GM19438 (cell line): Measurements from ENCODE around the gene TWNK.
A peak's percentile ranks its signal among the peaks of the same experiment; 100 is the strongest.

Experiments
- ATAC-seq: cut with Tn5 transposase; IDR thresholded peaks from one replicate; pipeline ENCODE4 v1.9.1; 2021; ENCODE audit warnings: low read depth; ENCODE audit not compliant: unreplicated experiment

The TWNK gene

DNA sequence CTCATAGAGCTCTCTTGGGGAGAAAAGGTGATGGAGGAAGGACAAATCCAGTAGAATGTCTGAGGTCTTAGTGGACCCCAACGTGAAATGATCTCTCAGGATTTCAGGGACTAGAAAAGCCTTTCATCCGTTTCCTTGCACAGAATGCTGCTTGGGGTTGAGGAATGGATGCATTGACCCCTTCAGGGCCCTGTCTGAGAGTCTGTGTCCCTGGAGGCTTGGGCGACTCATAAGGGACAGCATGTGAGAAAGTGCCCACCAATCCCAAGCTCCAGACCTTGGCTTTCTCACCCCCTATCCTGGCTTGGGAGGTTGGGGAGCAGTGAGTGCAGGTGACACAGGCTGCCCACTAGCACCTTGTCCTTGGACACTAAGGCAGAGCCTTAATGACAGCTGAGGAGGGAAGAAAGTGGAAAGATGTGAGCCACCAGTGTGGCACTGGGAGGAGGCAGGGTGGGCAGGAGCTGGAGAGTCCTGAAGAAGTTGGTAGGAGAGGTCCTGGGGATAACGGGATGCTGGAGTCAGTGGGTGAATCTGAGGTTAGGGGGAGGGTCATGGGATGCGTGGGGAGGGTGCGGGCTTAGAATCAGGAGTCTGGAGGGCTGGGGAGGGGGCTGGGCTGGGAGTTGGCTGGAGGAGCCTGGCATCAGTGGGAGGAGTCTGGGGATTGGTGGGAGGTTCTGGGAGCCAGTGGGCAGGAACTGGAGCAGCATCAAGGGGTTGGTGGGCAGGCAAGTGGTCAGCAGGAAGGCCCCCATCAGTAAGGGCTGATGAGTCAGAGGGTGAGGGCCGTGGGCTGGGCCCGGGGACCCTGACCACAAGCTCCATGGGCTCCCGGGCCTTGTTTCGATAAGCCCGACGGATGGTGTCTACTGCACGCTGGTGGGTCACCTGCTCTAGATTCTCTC, 20.8 kb downstream of the TWNK start:
- ATAC-seq, result no peak

DNA sequence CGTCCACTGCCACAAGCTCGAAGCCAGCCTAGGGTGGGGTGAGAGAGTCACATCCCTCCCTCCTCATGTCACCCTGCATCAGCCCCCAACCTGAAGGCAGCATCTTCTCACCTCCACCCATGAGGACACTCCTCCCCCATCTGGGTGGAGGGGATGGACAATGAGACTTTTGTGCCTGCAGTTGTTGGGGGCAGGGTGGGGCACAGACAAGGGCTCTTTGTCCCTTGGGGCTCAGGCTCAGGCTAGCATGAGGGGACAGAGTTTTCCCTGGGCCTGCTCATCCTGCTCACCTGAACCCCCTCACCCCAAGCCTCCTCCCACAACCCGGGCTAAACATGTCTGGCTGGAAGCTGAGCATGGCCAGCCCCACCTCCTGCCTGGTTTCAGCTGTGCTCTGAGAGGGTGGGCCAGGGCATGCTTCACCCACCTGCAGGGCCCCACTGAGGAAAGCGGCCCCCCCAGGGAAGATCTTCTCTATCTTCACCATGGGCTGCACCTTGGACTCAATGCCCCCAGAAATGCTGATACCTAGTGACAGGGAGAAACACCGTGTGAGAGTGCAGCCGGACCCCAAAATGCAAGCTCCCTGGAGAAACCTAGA, 21.6 kb downstream of the TWNK start:
- ATAC-seq, result no peak

DNA sequence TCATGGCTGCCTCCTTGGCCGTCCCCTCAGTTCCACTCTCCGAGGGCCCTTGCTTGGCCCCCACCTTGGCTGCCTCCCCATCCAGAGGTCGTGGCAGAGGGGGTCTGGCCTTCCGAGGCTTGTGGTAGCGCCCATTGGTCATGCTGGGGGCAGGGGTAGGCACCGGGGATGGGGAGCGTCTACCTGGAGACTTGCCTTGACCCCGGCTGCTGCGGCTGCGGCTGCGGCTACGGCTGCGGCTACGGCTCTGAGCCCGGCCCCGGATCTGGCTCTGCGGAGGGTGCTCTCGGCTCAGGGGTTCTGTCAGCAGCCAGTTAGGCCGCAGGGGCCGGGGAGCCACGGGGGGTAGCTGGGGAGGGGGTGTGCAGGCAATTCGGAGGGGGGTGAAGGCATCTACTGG, 23.0 kb downstream of the TWNK start:
- no peak for ATAC-seq

DNA sequence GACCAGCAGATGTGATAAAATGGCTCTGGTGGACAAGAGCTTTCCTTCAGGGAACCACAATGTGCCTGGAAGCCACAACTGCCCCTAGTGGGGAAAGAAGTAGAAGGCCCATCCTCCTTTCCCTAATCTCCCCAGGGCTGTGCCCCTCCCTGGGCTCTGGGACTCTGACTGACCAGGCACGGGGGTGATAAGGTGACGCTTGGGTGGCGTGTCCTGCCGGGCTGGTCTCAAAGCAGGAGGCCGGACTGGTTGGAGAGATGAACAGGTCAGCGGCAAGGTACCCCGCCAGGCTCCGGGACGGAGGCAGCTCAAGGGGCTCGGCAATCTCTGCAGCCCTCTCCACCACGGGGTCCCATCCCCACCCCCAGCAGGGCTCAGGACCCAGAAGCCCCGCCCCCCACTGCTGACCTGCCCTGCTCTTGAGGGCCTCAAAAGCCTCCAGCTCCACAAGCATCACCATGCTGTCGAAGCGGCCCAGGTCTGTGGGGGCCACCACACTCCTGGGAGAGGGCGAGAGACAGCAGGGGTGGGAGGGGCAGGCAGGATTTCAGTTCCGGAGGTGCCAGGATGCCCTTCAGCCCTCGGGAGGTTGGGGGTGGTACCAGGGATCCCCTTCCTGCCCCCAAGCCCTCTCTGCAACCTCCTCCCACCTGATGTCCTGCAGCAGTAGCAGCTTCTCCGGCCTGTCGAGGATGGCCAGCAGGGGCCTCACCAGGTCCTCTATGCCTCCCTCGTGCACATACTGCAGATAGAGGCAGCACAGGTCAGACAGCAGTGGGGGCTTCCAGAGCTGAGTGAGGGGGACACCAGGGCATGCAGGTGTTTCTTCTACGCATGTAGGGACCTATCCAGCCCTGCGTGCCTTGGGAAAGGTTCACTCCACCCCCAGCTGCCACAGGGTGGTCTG, 24.4 kb downstream of the TWNK start:
- no peak for ATAC-seq

DNA sequence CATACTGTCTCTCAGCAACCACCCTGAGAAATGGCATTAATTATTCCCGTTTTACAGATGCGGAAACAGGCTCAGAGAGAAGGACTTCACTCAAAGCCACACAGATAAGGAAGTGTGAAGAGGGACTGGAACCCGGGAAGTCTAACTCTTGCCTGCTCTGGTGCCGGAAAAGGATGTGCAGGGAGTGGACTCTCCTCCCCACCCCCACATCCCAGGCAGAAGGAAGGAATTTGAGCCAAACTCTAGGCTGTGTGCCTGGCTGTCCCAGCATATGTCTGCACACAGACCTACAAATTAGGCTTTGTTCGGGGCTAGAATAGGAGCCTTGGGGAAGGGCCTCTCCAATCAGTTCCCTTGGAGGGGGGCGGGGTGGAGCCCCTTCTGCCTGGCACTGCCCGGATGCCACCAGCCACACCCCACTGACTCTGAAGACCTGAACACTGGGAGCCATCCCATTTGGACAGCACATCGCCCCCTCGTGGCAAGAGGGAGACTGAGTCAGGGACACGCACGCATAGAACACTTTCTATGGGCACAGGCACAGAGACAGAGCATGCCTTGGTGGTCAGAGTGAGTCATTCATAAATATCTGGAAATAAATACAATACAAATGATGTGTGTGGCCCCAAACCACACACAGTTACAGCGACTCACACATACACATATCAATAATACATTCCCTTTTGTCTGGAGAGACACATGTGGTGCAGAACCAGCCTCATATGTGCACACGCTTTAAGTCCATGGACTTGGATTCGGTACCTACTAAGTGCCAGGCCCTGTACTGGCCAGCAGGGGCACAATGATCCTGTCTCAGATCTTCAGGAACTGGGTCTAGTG, 25.4 kb downstream of the TWNK start:
- ATAC-seq, result peak; percentile 74

DNA sequence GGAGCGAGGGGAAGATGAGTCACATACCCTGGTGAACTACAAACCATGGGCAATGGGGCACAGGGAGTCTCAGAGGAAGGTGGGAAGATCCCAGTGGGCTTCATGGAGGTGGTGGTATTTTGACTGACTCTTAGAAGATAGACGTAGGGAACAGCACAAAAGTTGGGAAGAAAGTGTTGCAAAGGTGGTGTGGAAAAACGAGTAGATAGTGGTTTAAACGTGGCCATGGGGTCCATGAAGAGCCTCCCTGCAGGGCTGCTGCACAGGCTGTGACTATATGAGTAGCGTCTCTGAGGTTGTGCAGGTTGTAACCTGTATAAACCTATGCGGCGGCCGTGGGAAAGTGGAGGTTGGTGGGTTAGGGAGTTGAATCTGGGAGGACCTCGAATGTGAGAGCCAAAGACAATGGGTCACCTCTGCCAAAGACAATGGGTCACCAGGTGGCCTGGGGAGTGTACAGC, 26.1 kb downstream of the TWNK start:
- no peak for ATAC-seq

DNA sequence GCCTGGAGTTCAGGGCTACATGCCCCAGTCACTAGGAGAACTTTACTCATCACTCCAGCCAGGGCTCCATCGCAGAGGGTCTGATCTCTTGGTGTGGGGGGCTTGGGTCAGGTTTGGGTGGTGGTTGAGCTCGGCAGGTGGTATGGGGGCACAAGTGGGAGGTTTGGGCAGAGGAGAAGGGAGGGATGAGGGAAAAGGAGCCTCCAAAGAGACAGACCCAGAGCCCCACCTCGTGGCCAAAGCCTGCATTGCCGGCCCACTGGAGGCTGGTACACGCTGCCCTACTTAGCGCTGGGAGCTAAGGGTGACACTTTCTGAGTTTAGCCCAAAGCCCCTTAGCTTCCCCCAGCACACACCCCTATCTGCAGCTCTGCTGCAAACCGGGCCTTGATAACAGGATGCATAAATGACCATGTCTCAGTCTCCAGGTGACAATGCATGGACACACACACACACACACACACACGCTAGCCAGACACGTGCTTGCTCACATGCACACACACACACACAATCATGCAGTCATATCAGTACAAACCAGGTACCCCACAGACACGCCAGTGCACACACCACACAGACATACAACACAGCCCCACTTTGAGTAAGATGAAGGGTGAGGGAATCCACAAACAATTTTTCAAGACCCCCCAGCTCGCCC, 27.0 kb downstream of the TWNK start:
- no peak for ATAC-seq

DNA sequence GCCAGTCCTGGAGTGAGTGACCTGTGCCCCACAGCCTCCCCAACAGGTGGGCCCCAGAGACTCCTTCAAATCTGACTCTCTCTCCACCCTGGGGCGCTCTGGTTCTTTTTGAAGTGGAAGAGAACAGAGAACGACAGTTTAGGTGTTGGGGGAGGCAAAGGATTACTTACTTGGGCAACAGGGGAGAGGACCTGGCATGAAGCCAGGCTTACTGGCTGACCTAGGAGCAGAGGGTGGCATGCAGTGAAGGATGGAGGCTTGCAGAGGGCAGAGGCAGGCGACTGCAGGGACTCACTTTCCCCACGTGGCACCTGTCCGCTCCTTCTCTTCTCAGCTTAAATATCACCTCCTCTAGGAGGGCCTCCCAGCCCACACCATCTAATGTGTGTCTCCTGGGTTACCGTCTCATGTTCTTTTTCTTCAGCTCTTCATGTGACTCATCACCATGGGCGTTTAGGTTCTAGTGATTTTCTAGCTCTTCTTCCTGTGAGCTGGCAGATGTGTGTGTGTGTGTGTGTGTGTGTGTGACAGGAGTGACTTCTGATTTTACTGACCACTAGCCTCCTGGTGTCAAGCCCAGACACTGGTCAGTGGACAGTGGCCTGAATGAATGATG, 27.7 kb downstream of the TWNK start:
- ATAC-seq, result no peak

DNA sequence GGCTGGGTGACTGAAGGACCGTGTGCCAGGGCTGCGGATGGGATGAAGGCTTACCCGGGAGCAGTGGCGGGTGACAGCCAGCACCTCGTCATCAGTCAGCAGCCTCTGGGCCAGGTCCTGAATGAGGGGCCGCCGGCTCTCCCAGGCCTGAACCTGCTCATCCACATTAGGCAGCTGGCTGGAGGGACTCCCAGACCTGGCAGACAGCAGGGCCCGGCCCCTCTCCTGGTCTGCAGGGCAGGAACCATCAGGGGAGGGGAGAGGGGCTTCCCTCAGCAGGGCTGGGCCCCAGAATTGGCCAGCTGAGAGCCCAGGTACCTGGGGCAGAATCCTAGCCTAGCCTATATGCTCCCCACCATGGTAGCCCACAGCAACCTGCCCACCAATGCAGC, 28.2 kb downstream of the TWNK start:
- no peak for ATAC-seq

DNA sequence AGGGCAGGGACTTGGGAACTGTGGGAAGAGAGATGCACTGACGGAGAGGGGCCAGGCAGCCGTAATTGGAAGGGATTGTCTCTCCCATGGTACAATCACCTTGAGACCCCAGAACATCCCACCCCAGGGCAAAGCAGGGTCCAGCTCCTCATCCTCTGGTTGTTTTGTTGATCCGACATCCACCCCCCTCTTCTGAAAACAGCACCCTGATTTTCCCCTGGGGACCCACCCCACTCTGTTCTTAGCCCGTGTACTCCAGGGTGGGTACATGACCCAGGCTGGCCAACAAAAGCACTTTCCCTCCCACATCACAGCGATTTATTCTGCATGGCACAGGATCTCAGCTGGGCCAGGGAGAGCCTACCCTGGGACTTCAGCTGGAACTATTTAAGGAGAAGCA, 29.5 kb downstream of the TWNK start:
- no peak for ATAC-seq

DNA sequence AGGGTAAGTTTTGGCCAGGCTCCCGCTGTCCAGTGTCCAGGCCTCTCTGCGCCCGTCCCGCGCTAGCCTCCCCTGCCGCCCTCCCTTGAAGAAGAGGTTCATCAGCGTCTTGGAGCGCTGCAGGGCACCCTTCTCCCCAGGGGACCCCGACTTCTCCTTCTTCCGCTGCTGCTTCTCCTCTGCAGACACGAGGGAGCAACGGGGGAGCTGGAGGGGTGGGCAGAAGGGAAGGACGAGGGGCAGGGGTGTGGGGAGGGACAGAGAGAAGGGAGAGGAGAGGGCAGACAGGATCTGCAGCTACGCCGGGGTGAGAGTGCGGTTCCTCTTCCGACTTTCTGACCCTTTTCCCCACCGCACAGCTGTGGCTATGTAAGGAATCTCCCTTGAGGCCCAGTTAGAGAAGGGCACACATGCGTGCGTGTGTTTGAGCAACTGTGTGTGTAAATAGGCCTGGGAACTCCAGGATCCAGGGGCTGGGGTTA, 30.8 kb downstream of the TWNK start:
- ATAC-seq, result peak; percentile 15

DNA sequence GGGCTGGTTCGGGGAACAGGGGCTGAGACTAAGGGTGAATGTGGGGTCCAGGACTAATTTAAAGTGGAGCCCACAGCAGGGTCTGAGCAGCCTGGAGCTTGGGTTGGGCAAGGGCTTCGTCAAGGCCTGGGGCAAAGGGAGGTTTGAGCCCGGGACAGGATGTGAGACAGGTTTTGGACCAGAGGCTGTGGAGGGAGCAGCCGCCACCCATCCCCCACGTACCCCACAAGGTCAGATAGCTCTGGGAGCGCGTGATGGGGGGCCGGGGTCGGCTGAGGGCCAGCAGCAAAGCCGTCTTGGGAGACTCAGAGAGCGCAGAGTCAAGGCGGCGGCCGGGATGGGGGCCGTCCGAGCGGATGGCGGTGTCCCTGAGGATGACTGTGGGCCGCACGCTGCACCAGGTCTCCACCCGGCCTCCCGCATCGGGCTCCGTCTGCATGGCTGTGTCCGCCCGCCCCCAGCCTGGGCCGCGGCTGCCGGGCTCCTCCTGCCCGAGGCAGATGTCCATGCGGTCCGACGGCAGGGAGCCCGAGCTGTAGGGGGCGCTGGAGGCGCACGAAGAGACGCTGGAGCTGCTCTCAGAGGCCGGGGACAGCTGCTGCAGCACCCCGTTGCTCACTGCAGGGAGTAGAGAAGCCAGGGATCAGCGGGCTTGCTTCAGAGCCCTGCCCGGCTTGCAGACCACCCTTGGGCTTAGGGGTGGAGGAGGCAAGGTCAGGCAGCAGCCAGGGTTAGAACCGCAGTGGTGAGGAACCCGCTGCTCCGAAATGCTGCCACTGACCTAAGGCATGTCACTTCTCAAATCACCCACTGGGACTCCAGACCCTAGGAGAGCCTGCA, 31.5 kb downstream of the TWNK start:
- peak; percentile 61 for ATAC-seq

DNA sequence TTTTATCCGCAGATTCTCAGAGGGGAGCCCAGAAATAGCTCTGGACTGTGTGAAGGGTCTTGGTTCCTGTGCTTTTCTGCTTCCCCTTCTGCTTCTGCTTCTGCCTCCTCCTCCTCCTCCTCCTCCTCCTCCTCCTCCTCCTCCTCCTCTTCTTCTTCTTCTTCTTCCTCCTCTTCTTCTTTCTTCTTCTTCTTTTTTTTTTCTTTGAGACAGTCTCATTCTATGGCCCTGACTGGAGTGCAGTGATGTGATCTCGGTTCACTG, 32.0 kb downstream of the TWNK start:
- ATAC-seq, result no peak

DNA sequence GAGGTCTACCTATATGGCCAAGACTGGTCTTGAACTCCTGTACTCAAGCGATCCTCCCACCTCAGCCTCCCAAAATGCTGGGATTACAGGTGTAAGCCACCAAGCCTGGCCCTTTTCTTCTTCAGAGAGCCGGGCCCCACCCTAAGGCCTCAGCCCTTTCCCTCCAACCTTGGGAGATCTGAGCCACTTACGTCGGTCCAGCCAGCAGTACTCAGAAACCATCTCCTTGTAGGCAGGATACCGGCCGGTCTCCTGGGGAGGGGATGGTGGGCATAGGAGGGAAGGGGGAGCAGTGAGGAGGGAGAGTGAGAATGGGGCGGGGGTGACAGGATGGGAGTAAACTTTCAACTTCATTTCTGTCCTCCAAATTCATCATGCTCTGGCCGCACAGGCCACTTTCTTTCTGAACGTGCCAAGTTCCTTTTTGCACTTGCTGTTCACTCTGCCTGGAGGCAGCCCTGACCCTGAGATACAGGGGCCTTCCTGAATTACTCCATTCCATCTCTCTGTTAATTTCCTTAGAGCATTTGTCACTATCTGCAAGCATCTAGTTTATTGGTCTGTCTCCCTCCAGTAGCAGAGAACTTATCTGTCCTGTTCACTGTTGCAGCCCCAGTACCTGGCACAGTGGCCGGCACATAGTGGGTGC, 33.2 kb downstream of the TWNK start:
- no peak for ATAC-seq

DNA sequence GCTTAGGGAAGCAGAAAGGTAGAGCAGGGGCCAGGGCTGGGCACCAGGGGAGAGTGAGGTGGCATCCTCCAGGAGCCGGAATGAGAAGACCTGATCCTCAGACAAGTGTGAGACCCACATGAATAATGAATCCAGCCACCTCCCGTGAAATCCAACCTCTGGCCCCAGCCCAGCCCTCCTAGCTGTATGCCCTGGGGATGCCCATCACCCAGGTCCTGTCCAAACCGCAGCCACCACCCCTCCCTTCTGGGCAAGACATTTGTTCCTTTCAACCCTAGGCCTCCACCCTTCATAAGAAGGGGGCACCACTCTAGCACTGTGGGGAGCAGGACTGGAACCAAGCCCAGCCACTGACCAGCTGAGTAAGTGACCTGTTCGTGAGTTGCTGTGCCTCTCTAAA, 33.9 kb downstream of the TWNK start:
- no peak for ATAC-seq

DNA sequence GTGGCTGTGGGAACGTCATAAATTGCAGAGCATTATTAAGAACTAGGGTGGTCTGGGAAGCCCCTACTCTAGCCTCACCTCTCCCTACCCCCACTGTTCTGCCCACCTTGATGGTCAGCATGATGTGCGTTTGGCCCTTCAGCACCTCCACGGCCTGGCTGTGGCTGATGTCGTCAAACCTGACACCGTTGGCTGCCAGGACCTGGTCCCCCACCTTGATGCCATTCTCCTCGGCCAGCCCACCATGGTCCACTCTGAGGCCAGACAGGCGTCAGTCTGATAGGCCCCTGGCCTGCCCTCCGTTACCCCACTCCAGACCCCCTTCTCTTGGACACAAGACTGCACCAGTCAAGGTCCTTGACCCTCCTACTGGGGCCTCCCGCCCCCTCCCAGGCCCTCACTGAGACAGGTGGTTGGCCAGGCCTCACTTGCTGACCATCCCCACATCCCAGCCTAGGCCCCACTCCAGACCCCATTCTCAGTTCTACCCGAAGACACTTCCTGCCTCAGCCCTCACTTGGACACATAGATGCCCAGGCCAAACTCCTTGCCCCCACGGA, 34.4 kb downstream of the TWNK start:
- ATAC-seq, result no peak

DNA sequence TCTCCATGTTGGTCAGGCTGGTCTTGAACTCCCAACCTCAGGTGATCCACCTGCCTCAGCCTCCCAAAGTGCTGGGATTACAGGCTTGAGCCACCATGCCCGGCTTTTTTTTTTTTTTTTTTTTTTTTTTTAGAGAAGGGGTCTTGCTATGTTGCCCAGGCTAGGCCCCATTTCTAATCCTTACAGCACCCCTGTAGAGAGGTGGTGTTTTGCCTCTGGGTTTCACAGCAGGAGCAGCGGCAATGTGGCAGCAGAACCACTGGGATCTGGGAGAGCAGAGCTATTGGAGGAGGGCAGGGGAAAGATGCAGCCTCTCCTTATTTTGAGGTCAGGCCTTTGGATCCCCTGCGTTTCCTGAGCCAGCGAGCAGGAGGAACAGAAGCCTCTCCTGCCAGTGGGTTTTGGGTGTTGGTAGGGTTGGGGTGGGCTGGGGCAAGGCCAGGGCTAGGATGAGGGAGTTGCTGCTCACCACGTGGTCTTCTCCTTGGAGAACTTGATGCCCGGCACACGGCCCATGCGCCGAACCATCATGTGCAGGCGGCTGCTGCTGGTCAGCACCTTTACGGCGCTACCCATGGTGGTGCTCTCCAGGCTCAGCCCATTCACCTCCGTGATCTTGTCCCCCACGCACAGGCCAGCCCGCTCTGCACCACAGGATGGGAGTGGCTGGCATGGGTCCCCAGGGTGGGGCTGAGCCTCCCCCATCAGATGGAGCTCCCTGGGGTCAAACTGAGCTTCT, 35.8 kb downstream of the TWNK start:
- no peak for ATAC-seq
